HAP-1 (cell line): ENCODE measurements around the gene P2RY2.

Source experiments
- DNase-seq, 2 experiments: peaks; one replicate each; pipeline ENCODE4 v3.0.0-alpha.2; 2016 to 2020; ENCODE audit warnings: low spot score in 2 of 2
- H3K27me3 ChIP-seq: fragments of 250-450 bp; sonication (Bioruptor Pico); 2 replicates; pipeline ENCODE4 v1.5.1; 2020; ENCODE audit warnings: low read depth, mild to moderate bottlenecking, moderate library complexity
- H3K36me3 ChIP-seq: fragments of 250-450 bp; sonication (Bioruptor Pico); replicated peaks from 2 replicates; pipeline ENCODE4 v1.5.1; 2020; ENCODE audit warnings: mild to moderate bottlenecking
- H3K4me1 ChIP-seq: fragments of 250-450 bp; sonication (Bioruptor Pico); 2 replicates; pipeline ENCODE4 v1.5.1; 2020; ENCODE audit warnings: mild to moderate bottlenecking
- H3K4me3 ChIP-seq: fragments of 250-450 bp; sonication (Bioruptor Pico); 2 replicates; pipeline ENCODE4 v1.5.1; 2020; ENCODE audit warnings: mild to moderate bottlenecking, moderate library complexity
- H3K9me3 ChIP-seq: fragments of 250-450 bp; sonication (Bioruptor Pico); 2 replicates; pipeline ENCODE4 v1.5.1; 2020; ENCODE audit warnings: mild to moderate bottlenecking, moderate library complexity
- in situ Hi-C: fragments of 300-500 bp; cut with MboI; formaldehyde crosslinking; loops from 3 replicates; pipeline ENCODE4 v1.14.3; 2020; ENCODE audit warnings: low sequenced_read_pairs, inconsistent platforms, mixed read lengths

P2RY2 gene

GRCh38 chr11:73203790-73204189 is 14.3 kb upstream of the P2RY2 start:
- Histone ChIP-seq H3K9me3 (no peaks in the 10 kb centered on the region), H3K4me3 (no peak overlapping the region), H3K4me1 (peaks cover 10% of the 10 kb centered on the region), H3K27me3 (no peaks in the 10 kb centered on the region), H3K36me3 (no peaks in the 10 kb centered on the region)
- DNase-seq: no peak
- in situ Hi-C loops: no loop called here

- H3K9me3 ChIP-seq: no peaks in the 10 kb centered on the region
- H3K4me1 ChIP-seq: peaks cover 10% of the 10 kb centered on the region
- H3K4me3 ChIP-seq: no peak overlapping the region
- in situ Hi-C loops: no loop called here
- no peaks in the 10 kb centered on the region for H3K36me3 ChIP-seq
- no peaks in the 10 kb centered on the region for H3K27me3 ChIP-seq
- no peak for DNase-seq
Observed at GRCh38 chr11:73204711-73205121, 13.4 kb upstream of the P2RY2 start.

- peaks cover 10% of the 10 kb centered on the region for H3K4me1 ChIP-seq
- H3K36me3 ChIP-seq: no peaks in the 10 kb centered on the region
- in situ Hi-C loops: no loop called here
- no peaks in the 10 kb centered on the region for H3K9me3 ChIP-seq
- DNase-seq: no peak
- no peaks in the 10 kb centered on the region for H3K27me3 ChIP-seq
- H3K4me3 ChIP-seq: no peak overlapping the region
Observed at GRCh38 chr11:73205661-73206343, 12.3 kb upstream of the P2RY2 start.

- Histone ChIP-seq H3K36me3 (no peaks in the 10 kb centered on the region), H3K4me1 (peaks cover 10% of the 10 kb centered on the region), H3K27me3 (no peaks in the 10 kb centered on the region), H3K9me3 (no peaks in the 10 kb centered on the region), H3K4me3 (no peak overlapping the region)
- in situ Hi-C loops: no loop called here
- peak in 1 of 2 experiments; percentile 23 for DNase-seq
Observed at GRCh38 chr11:73206801-73207200, 11.3 kb upstream of the P2RY2 start.

- Histone ChIP-seq H3K36me3 (no peaks in the 10 kb centered on the region), H3K4me1 (peaks cover 10% of the 10 kb centered on the region), H3K4me3 (no peak overlapping the region), H3K9me3 (no peaks in the 10 kb centered on the region), H3K27me3 (no peaks in the 10 kb centered on the region)
- DNase-seq: no peak
- in situ Hi-C loops: no loop called here
Observed at GRCh38 chr11:73209892-73210291, 8.2 kb upstream of the P2RY2 start.

GRCh38 chr11:73210916-73211667 is 7.0 kb upstream of the P2RY2 start:
- Histone ChIP-seq H3K36me3 (no peaks in the 10 kb centered on the region), H3K9me3 (no peaks in the 10 kb centered on the region), H3K4me1 (peaks cover 10% of the 10 kb centered on the region), H3K4me3 (no peak overlapping the region), H3K27me3 (no peaks in the 10 kb centered on the region)
- in situ Hi-C loops: no loop called here
- no peak for DNase-seq

- in situ Hi-C loops: no loop called here
- H3K27me3 ChIP-seq: no peaks in the 10 kb centered on the region
- no peak overlapping the region for H3K4me3 ChIP-seq
- no peaks in the 10 kb centered on the region for H3K9me3 ChIP-seq
- no peak for DNase-seq
- H3K4me1 ChIP-seq: no peaks in the 10 kb centered on the region; the same call in 1 of the 2 replicates
- H3K36me3 ChIP-seq: no peaks in the 10 kb centered on the region
Observed at GRCh38 chr11:73213196-73214143, 4.6 kb upstream of the P2RY2 start.

GRCh38 chr11:73215191-73216134 is 2.6 kb upstream of the P2RY2 start:
- DNase-seq: no peak
- in situ Hi-C loops: no loop called here

GRCh38 chr11:73216465-73216864 is 1.6 kb upstream of the P2RY2 start:
- no peaks in the 10 kb centered on the region for H3K36me3 ChIP-seq
- H3K4me3 ChIP-seq: no peak overlapping the region
- in situ Hi-C loops: no loop called here
- no peaks in the 10 kb centered on the region for H3K27me3 ChIP-seq
- no peaks in the 10 kb centered on the region for H3K9me3 ChIP-seq
- no peak for DNase-seq
- H3K4me1 ChIP-seq: no peaks in the 10 kb centered on the region; the same call in 1 of the 2 replicates

More at GRCh38 chr11:73215191-73216134, 2.6 kb upstream of the P2RY2 start:
- Histone ChIP-seq H3K27me3 (no peaks in the 10 kb centered on the region), H3K9me3 (no peaks in the 10 kb centered on the region), H3K36me3 (no peaks in the 10 kb centered on the region), H3K4me3 (no peak overlapping the region), H3K4me1 (no peaks in the 10 kb centered on the region; the same call in 1 of the 2 replicates)

GRCh38 chr11:73217131-73217809 is 811 bp upstream of the P2RY2 start:
- Histone ChIP-seq H3K36me3 (no peaks in the 10 kb centered on the region), H3K27me3 (no peaks in the 10 kb centered on the region), H3K4me3 (no peak overlapping the region; the same call in 1 of the 2 replicates), H3K9me3 (no peaks in the 10 kb centered on the region), H3K4me1 (no peaks in the 10 kb centered on the region; the same call in 1 of the 2 replicates)
- in situ Hi-C loops: no loop called here
- no peak for DNase-seq

- H3K4me3 ChIP-seq: peak overlapping the region; percentile 43
- no peaks in the 10 kb centered on the region for H3K36me3 ChIP-seq
- H3K4me1 ChIP-seq: no peaks in the 10 kb centered on the region; the same call in 1 of the 2 replicates
- no peak for DNase-seq
- no peaks in the 10 kb centered on the region for H3K9me3 ChIP-seq
- in situ Hi-C loops: no loop called here
- no peaks in the 10 kb centered on the region for H3K27me3 ChIP-seq
Observed at GRCh38 chr11:73217810-73218105, 323 bp upstream of the P2RY2 start.

- Histone ChIP-seq H3K4me3 (peak overlapping the region; percentile 43), H3K9me3 (no peaks in the 10 kb centered on the region), H3K36me3 (no peaks in the 10 kb centered on the region), H3K4me1 (no peaks in the 10 kb centered on the region; the same call in 1 of the 2 replicates), H3K27me3 (no peaks in the 10 kb centered on the region)
- in situ Hi-C loops: no loop called here
- DNase-seq: no peak
Observed at GRCh38 chr11:73218830-73219215, 742 bp downstream of the P2RY2 start.
